ENCODE measurements around the gene ABCC1.
"Not testable (repeated sequence)": the region's sequence is repeated elsewhere in the genome, so short reads cannot be mapped to it uniquely, and the experiment has no call there.

ABCC1 gene

GRCh38 chr16:15952265-15952711, 2.9 kb downstream of the ABCC1 start:
- H3K4me3 ChIP-seq (ENCODE audit: low read depth, low read length) = no peak overlapping the region
- TF ChIP-seq CTCF (IDR thresholded peaks at IDR 0.05; ENCODE audit: low read depth, low read length, missing control alignments) = no peak
- no peak for DNase-seq (ENCODE audit: low read depth)

GRCh38 chr16:15953477-15953876, 4.1 kb downstream of the ABCC1 start:
- H3K4me3 ChIP-seq (ENCODE audit: low read depth, low read length) = no peak overlapping the region
- TF ChIP-seq CTCF (IDR thresholded peaks at IDR 0.05; ENCODE audit: low read depth, low read length, missing control alignments) = no peak
- no peak for DNase-seq (ENCODE audit: low read depth)

- no peak for TF ChIP-seq CTCF (IDR thresholded peaks at IDR 0.05; ENCODE audit: low read depth, low read length, missing control alignments)
These were observed 4.8 kb downstream of the ABCC1 start for GRCh38 chr16:15953929-15954813.

GRCh38 chr16:15954814-15955151, 5.4 kb downstream of the ABCC1 start:
- TF ChIP-seq CTCF (IDR thresholded peaks at IDR 0.05; ENCODE audit: low read depth, low read length, missing control alignments) = no peak
- no peak for DNase-seq (ENCODE audit: low read depth)
- no peak overlapping the region for H3K4me3 ChIP-seq (ENCODE audit: low read depth, low read length)

More at GRCh38 chr16:15953929-15954813, 4.8 kb downstream of the ABCC1 start:
- H3K4me3 ChIP-seq (ENCODE audit: low read depth, low read length) = no peak overlapping the region
- no peak for DNase-seq (ENCODE audit: low read depth)

GRCh38 chr16:15955425-15955824, 6.0 kb downstream of the ABCC1 start:
- DNase-seq (ENCODE audit: low read depth) = no peak
- H3K4me3 ChIP-seq (ENCODE audit: low read depth, low read length) = no peak overlapping the region
- TF ChIP-seq CTCF (IDR thresholded peaks at IDR 0.05; ENCODE audit: low read depth, low read length, missing control alignments) = no peak

GRCh38 chr16:15956106-15956505, 6.7 kb downstream of the ABCC1 start:
- DNase-seq (ENCODE audit: low read depth); H3K4me3 ChIP-seq (ENCODE audit: low read depth, low read length): not testable (repeated sequence)

GRCh38 chr16:15958703-15959348, 9.4 kb downstream of the ABCC1 start:
- H3K4me3 ChIP-seq (ENCODE audit: low read depth, low read length) = no peak overlapping the region
- no peak for TF ChIP-seq CTCF (IDR thresholded peaks at IDR 0.05; ENCODE audit: low read depth, low read length, missing control alignments)
- DNase-seq (ENCODE audit: low read depth) = no peak
